HG03280 (cell line): ENCODE data around the gene PBRM1.

Experiments
- ATAC-seq: cut with Tn5 transposase; IDR thresholded peaks from one replicate; pipeline ENCODE4 v1.9.1; 2021; ENCODE audit warnings: mild to moderate bottlenecking, moderate library complexity; ENCODE audit not compliant: unreplicated experiment

The PBRM1 gene

GRCh38 chr3:52670621-52671521 is 14.8 kb downstream of the PBRM1 start:
- peak; percentile 77 for ATAC-seq

- no peak for ATAC-seq
Observed at GRCh38 chr3:52663098-52663497, 22.6 kb downstream of the PBRM1 start.

- ATAC-seq = no peak
Observed at GRCh38 chr3:52660046-52660445, 25.7 kb downstream of the PBRM1 start.

GRCh38 chr3:52655895-52656294 is 29.8 kb downstream of the PBRM1 start:
- no peak for ATAC-seq

- no peak for ATAC-seq
Observed at GRCh38 chr3:52651592-52651991, 34.1 kb downstream of the PBRM1 start.

GRCh38 chr3:52650439-52650838 is 35.3 kb downstream of the PBRM1 start:
- ATAC-seq = no peak

- ATAC-seq = no peak
Observed at GRCh38 chr3:52649461-52650210, 36.1 kb downstream of the PBRM1 start.

- no peak for ATAC-seq
Observed at GRCh38 chr3:52645549-52645948, 40.2 kb downstream of the PBRM1 start.

- ATAC-seq = no peak
Observed at GRCh38 chr3:52636673-52637072, 49.0 kb downstream of the PBRM1 start.

GRCh38 chr3:52633786-52634185 is 51.9 kb downstream of the PBRM1 start:
- no peak for ATAC-seq

GRCh38 chr3:52625041-52625440 is 60.7 kb downstream of the PBRM1 start:
- ATAC-seq = no peak

GRCh38 chr3:52623234-52623792 is 62.4 kb downstream of the PBRM1 start:
- no peak for ATAC-seq

GRCh38 chr3:52620580-52620979 is 65.1 kb downstream of the PBRM1 start:
- ATAC-seq = no peak

- ATAC-seq = no peak
Observed at GRCh38 chr3:52615166-52615565, 70.5 kb downstream of the PBRM1 start.

- ATAC-seq = no peak
Observed at GRCh38 chr3:52614689-52615088, 71.0 kb downstream of the PBRM1 start.

GRCh38 chr3:52609316-52609815 is 76.3 kb downstream of the PBRM1 start:
- no peak for ATAC-seq

- ATAC-seq = no peak
Observed at GRCh38 chr3:52608337-52608736, 77.4 kb downstream of the PBRM1 start.

GRCh38 chr3:52606373-52607085 is 79.2 kb downstream of the PBRM1 start:
- no peak for ATAC-seq

GRCh38 chr3:52600258-52600657 is 85.5 kb downstream of the PBRM1 start:
- ATAC-seq = no peak

GRCh38 chr3:52596658-52597265 is 89.0 kb downstream of the PBRM1 start:
- no peak for ATAC-seq
